IgD-negative memory B cell (primary cell): ENCODE measurements around the gene DCHS2. TPM values are rescaled to one million over a fixed set of nuclear protein-coding genes. Genes with fewer than 3 reads are reported as not detected.

Experiments
- H3K27ac Mint-ChIP-seq, 3 donors: one replicate each; pipeline ENCODE4 v1.8.0; 2020 to 2022; ENCODE audit warnings: mild to moderate bottlenecking in 3 of 3, mixed read lengths in 3 of 3, moderate library complexity in 1 of 3
- H3K27me3 Mint-ChIP-seq: one replicate; pipeline ENCODE4 v1.8.0; 2021; ENCODE audit warnings: mixed read lengths
- H3K36me3 Mint-ChIP-seq: one replicate; pipeline ENCODE4 v1.8.0; 2020; ENCODE audit warnings: mild to moderate bottlenecking, mixed read lengths
- H3K4me1 Mint-ChIP-seq, 3 donors: one replicate each; pipeline ENCODE4 v1.8.0; 2020 to 2022; ENCODE audit warnings: mixed read lengths in 3 of 3, mild to moderate bottlenecking in 1 of 3
- H3K4me3 Mint-ChIP-seq, 4 donors: one replicate each; pipeline ENCODE4 v1.8.0; 2020 to 2022; ENCODE audit warnings: mild to moderate bottlenecking in 4 of 4, mixed read lengths in 4 of 4, moderate library complexity in 3 of 4
- H3K9me3 Mint-ChIP-seq, 3 donors: one replicate each; pipeline ENCODE4 v1.8.0; 2020 to 2021; ENCODE audit warnings: mixed read lengths in 3 of 3, mild to moderate bottlenecking in 1 of 3
- polyA plus RNA-seq: library from polyadenylated mRNA; unstranded; fragments of 300-500 nt; fragmentation: Illumina TruSeq; gene quantifications from one replicate; pipeline ENCODE4 v1.2.3, GENCODE V29; 2021

DCHS2 gene
- polyA plus RNA-seq, 1 donor from 2014 or later: 0.01 TPM

DNA sequence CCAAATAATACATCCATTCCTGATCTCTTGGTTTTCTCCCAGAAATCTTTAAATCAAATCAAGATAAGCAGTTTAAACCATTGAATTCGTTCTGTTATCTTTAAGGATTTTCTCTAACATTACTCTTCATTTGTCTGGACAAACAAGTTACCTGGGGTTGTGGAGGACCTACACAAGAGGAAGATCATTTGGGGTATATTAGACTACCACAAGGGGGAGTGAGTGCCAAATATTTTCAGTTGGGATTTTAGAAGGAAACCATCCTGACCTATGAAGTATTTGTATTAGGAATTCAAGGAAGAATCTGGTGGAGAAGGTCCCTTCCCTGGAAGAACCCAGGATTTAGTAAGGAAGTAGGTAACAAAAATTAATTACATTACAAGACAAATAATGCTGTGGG is 12.0 kb upstream of the DCHS2 start:
- Mint-ChIP-seq H3K27me3 (peaks cover 8% of the 10 kb centered on the region), H3K9me3 (no peaks in the 10 kb centered on the region), H3K4me1 (no peaks in the 10 kb centered on the region), H3K36me3 (no peaks in the 10 kb centered on the region), H3K27ac (peak overlapping the region in 1 of 3 donors; percentile 21), H3K4me3 (no peak overlapping the region)

DNA sequence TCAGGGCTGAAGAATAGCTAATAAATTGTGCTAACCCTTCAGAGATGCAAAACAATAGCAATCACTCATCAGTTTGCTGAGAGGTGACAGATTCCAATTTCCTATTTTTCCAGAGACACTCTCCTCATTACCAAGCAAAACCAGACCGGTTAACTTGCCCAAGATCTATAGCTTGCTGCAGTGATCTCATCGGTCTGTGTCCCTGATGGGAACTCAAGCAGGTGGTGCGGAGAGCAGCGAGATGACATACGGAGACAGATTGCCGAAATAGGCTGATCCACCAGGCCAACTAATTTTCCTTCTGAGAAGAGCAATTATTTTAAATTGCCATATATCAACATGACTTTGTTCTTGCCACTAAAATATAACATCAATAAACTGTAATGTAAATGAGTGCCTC is 10.5 kb upstream of the DCHS2 start:
- Mint-ChIP-seq H3K27ac (no peak overlapping the region), H3K9me3 (no peaks in the 10 kb centered on the region), H3K27me3 (peaks cover 8% of the 10 kb centered on the region), H3K4me3 (no peak overlapping the region), H3K36me3 (no peaks in the 10 kb centered on the region), H3K4me1 (no peaks in the 10 kb centered on the region)

DNA sequence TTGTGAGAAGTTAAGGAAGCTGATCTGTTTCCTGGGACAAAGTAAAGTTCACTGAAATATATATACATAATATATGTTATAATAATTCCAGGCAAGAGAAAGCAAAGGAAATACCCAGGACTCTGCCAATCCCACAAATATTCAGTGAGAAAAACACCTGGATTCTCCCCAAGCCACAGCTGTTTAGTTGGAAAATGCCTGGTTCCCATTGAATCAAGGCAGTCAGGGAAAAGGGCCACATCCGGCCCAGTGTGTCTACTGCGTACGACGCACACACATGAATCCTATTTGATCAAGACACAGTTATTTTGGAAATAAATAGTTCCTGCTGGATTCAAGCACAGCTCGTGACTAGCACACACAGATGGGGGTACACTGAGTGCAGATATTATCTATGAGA is 6.3 kb upstream of the DCHS2 start:
- no peaks in the 10 kb centered on the region for H3K36me3 Mint-ChIP-seq
- peaks cover 20% of the 10 kb centered on the region for H3K27me3 Mint-ChIP-seq

DNA sequence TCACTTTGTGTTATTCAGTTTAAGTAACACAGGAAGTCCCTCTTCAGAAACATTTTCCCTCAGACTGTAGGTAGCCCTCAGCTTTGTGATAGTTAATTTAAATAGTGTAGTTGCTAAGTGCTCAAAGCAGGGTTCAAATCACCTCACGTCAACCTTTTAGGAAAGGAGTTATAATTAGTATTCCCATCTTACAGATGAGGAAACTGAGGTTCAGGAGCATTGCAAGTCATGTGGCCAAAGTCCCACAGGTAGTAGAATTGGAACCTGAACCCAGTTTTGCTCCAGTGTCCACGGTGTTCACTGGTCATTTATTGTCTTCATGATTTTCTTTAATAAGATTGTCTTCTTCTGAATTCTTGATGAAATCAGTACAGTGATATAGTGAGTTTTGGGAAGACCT is 4.3 kb upstream of the DCHS2 start:
- H3K4me1 Mint-ChIP-seq: peaks cover 0 to 12% (median 10%) of the 10 kb centered on the region in 3 donors
- H3K27ac Mint-ChIP-seq: no peak overlapping the region
- peaks cover 35% of the 10 kb centered on the region for H3K27me3 Mint-ChIP-seq
- no peaks in the 10 kb centered on the region for H3K9me3 Mint-ChIP-seq
- no peaks in the 10 kb centered on the region for H3K36me3 Mint-ChIP-seq
- H3K4me3 Mint-ChIP-seq: no peak overlapping the region

More for the DNA sequence above, 6.3 kb upstream of the DCHS2 start:
- Mint-ChIP-seq H3K4me3 (no peak overlapping the region), H3K27ac (no peak overlapping the region), H3K9me3 (no peaks in the 10 kb centered on the region), H3K4me1 (no peaks in the 10 kb centered on the region)

DNA sequence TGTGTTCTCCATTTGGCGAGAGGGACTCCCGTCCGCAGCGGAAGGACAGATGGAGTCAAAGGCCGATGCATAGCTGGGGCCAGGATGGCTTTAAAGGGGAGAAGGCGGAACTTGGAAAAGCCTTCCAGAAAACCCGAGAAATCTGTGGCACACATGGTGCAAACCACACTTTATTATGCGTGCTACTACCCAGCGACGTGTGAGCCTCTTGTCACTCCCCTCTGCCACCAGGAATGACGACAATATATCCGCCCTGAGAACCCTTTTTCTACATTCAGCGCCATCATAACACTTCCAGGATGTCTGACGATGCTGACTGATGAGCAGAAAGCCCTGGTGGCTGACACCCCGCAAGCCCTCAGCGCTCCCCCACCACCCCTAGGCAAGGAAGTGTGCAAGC is 689 bp upstream of the DCHS2 start:
- Mint-ChIP-seq H3K4me1 (peaks cover 0 to 16% (median 12%) of the 10 kb centered on the region in 3 donors), H3K4me3 (peak overlapping the region; percentile 69 to 93 (median 83)), H3K36me3 (no peaks in the 10 kb centered on the region), H3K9me3 (no peaks in the 10 kb centered on the region), H3K27me3 (peaks cover 42% of the 10 kb centered on the region), H3K27ac (peak overlapping the region in 1 of 3 donors; percentile 53)

DNA sequence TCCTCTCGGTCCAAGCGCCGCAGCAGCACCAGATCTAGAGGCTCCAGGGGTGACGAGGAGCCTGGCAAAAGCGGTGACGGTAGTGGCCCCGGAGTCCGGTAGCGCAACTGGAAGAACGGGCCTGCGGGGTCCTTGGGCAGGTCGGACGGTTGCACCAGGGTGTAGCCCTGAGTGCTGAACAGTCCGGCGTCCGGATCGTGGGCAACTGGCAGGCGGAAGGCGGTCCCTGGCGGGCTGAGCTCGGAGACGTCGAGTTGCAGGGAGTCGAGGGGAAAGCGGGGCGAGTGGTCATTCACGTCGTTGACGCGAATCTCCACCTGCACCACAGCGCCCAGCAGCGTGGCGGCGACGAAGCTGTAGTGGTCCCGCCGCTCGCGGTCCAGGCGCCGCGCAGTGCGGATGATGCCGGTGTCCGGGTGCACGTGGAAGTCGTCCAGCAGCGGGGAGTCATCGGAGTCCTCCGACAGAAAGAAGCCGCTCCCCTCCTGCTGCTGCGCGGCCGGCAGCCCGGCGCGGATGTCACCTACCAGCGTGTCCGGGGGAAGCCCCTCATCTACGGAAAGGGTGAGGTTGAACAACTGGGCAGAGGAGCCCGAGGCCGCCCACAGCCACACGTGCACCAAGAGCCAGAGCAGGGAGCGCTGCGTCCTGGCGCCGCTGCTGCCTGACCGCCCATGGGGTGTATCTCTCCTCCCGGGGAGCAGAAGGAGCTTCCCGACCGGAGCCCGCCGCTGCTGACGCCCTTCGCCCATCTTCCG is 837 bp downstream of the DCHS2 start:
- no peak overlapping the region for H3K27ac Mint-ChIP-seq
- H3K4me3 Mint-ChIP-seq: peak overlapping the region; percentile 81 to 93 (median 89)
- H3K4me1 Mint-ChIP-seq: peaks cover 0 to 16% (median 12%) of the 10 kb centered on the region in 3 donors
- H3K27me3 Mint-ChIP-seq: peaks cover 38% of the 10 kb centered on the region
- H3K9me3 Mint-ChIP-seq: no peaks in the 10 kb centered on the region
- no peaks in the 10 kb centered on the region for H3K36me3 Mint-ChIP-seq

DNA sequence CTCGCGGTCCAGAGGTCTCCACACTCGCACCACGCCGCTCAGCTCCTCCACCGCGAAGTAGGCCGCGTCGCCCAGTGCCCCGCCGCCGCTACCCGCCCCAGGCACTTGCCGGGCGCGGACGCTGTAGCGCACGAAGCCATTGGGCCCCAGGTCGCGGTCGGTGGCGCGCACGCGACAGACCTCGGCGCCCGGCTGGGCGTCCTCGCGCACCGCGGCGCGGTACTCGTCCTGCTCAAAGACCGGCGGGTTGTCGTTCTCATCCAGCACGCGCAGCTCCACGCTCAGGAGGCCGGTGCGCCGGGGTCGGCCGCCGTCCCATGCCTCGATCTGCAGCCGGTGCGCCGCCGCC is 1.4 kb downstream of the DCHS2 start:
- no peaks in the 10 kb centered on the region for H3K36me3 Mint-ChIP-seq
- H3K4me1 Mint-ChIP-seq: peaks cover 0 to 16% (median 12%) of the 10 kb centered on the region in 3 donors
- H3K27me3 Mint-ChIP-seq: peaks cover 35% of the 10 kb centered on the region
- H3K27ac Mint-ChIP-seq: no peak overlapping the region
- H3K4me3 Mint-ChIP-seq: peak overlapping the region in 3 of 4 donors; percentile 59 to 85 (median 81)
- no peaks in the 10 kb centered on the region for H3K9me3 Mint-ChIP-seq

DNA sequence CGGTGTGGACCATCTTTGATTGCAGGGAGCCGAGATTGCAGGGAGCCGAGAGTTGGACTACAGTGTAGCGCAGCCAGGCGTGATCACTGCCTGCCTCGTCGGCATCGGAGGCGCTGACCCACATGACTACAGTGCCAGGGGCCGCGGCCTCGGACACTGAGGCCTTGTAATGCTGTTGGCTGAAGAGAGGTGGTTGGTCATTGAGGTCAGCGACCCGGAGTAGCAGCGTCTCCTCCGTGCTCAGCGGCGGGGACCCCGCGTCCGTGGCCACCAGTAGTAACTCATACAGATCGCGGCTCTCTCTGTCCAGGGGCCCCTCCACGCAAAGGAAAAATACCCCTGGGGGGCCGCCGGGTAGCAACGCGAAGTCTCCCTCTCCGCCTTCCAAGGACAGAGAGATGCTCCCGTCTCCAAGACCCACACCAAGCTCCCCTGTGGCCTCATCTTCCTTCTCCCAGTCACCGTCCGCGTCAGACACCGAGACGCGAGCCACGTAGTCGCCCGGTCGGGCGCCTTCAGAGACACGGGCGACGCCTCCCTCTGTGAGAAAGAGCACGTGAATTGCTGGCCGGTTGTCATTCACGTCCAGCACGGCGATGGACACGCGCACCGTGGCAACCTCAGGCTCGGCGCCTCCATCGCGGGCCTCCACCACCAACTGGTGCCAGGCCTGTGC is 1.9 kb downstream of the DCHS2 start:
- Mint-ChIP-seq H3K27me3 (peaks cover 33% of the 10 kb centered on the region), H3K4me3 (peak overlapping the region in 3 of 4 donors; percentile 3 to 59 (median 44)), H3K4me1 (peaks cover 0 to 16% (median 12%) of the 10 kb centered on the region in 3 donors), H3K36me3 (no peaks in the 10 kb centered on the region), H3K9me3 (no peaks in the 10 kb centered on the region), H3K27ac (no peak overlapping the region)

DNA sequence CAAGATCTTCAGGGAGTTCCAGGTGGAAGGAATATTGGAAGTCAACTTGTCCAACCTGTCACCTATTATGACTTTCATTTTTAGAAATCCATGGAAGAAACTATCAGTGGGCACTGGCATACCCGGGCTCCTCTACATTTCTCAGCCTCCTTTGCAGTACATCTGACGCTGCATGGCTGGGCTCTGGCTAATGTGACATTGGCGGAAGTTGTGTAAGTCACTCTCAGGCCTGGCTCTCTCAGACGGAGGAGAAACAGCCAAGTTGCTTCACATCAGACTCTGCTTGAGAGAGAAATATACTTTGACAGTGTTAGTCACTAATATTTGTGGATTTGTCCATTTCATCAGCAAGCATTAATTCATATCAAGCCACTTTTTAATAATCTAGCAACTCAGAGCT is 4.5 kb downstream of the DCHS2 start:
- Mint-ChIP-seq H3K27ac (no peak overlapping the region), H3K4me1 (peaks cover 0 to 10% (median 8%) of the 10 kb centered on the region in 3 donors), H3K4me3 (no peak overlapping the region), H3K27me3 (peaks cover 21% of the 10 kb centered on the region), H3K9me3 (no peaks in the 10 kb centered on the region), H3K36me3 (no peaks in the 10 kb centered on the region)

DNA sequence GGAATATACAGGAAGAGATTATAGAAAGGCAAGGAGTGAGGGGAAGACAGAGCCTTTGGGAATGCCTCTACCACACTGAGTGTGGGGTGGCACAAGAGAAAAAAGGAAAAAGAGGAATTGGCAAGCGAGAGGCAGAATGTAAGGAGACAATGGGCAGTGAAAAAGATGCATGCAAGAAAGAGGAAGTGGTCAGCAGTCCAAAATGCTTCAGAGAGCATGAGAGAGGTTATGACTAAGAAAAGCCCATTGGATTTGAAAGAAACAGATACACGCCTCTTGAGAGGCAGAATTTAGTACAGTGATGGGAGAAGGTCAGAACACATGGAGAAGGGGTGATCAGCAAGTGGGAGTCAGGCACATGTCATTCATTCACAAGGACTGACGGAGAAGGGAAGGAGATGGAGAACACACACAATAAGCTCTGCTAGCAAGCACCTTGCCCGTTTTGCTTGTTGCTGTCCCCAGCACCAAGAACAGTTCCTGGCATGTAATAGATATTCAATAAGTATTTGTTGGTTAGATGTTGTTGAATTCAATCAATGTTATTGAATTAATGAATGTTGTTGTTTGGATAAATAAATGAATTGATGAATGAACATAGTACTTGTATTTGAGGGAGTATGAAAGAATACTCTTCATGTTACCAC is 6.3 kb downstream of the DCHS2 start:
- Mint-ChIP-seq H3K4me3 (no peak overlapping the region), H3K4me1 (peaks cover 0 to 4% (median 0%) of the 10 kb centered on the region in 3 donors), H3K27me3 (peaks cover 6% of the 10 kb centered on the region), H3K27ac (no peak overlapping the region), H3K9me3 (no peaks in the 10 kb centered on the region), H3K36me3 (no peaks in the 10 kb centered on the region)

DNA sequence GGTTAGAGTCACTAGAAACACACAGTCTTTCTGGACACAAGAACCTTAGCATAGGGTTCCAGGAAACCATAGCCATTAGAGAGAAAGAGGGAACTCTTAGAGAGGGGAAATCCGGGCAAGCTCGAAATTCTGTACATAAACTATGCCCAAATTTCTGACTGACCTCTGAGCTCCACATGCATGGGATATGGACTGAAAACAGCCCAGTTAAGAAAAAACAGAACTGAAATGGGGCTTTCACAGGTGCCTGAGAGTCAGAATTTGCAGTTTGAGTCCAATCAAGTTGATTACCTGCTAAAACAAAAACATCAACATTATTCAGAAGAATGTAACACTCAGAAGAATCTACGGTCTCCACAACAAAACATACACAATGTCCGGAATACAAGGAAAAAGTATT is 13.1 kb downstream of the DCHS2 start:
- Mint-ChIP-seq H3K27ac (no peak overlapping the region), H3K9me3 (no peaks in the 10 kb centered on the region), H3K4me3 (no peak overlapping the region), H3K36me3 (no peaks in the 10 kb centered on the region), H3K4me1 (no peaks in the 10 kb centered on the region), H3K27me3 (peaks cover 11% of the 10 kb centered on the region)

DNA sequence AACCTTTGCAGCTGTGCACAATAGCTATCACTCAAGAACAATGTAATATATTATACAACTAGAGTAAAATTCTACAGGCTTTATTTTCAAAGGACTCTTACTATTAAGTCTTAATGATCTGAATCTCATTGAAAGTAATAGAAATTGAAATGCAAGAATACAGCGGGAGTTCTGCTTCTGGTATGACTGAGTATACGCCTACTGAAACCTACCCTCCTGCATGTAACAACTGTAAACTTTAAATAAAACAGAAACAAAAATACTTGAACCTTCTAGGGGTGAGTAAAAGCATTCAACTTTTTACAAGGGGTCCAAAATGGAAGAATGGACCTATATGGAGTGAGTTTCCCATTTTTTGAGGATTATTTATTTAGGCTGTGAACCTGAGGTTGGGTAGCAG is 13.5 kb downstream of the DCHS2 start:
- Mint-ChIP-seq H3K27ac (no peak overlapping the region), H3K9me3 (no peaks in the 10 kb centered on the region), H3K36me3 (no peaks in the 10 kb centered on the region), H3K4me1 (no peaks in the 10 kb centered on the region), H3K4me3 (no peak overlapping the region), H3K27me3 (peaks cover 11% of the 10 kb centered on the region)

DNA sequence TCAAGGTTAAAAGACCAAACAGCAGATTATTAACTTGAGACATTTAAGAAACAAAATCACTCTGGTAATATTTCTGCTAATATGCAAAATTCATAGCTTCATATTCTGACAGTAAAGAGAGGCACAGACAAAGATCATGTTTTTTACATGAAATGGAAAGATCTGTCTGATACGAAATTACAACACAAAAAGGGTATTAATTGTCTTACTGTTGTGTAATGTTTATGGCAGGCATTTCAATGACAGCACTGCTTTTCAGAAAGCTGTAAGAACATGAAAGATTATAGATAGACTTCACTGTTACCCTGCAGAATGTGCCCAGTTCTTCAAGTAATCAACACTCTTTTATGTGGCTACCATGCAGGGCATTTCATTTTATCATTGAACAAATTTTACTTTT is 15.4 kb downstream of the DCHS2 start:
- Mint-ChIP-seq H3K9me3 (no peaks in the 10 kb centered on the region), H3K27ac (no peak overlapping the region), H3K4me3 (no peak overlapping the region), H3K4me1 (no peaks in the 10 kb centered on the region), H3K27me3 (peaks cover 11% of the 10 kb centered on the region), H3K36me3 (no peaks in the 10 kb centered on the region)

DNA sequence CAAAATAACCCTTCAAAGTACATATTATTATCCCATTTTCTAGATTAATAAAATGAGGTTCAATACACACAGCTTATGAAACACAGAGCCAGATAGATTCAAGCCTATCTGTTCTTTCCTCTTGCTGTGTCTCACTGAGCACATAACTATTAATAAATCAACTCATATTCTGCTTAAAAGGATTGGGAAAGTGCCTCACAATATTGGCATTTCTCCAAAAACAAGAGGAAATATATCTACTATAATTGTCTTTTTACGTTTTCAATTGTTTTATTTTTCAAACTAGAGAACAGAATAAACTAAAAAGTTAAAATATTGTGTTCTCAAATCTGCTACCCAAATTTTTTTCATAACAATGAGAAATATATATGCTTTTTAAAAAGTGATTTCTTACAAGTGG is 15.8 kb downstream of the DCHS2 start:
- Mint-ChIP-seq H3K4me3 (no peak overlapping the region), H3K9me3 (no peaks in the 10 kb centered on the region), H3K27ac (no peak overlapping the region), H3K4me1 (peaks cover 0 to 3% (median 0%) of the 10 kb centered on the region in 3 donors), H3K27me3 (peaks cover 15% of the 10 kb centered on the region), H3K36me3 (no peaks in the 10 kb centered on the region)

DNA sequence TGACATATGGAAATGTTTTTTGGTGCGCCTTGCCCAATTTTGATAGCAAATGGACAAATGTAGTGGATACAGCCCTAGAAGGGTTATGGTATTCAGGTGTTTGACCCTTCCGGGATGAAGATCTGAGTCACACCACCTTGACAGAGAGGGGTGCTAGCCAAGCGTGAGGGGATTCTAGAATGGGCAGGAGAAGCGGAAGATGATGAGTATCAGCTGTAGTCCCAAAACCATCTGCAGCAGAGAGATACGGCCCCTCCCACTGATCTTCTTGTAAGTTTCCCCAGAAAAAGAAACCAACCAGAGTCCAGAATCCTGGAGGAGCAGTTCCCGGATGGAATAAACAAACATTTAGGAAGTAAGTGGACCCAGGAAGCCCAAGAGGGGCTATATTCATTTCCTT is 18.1 kb downstream of the DCHS2 start:
- H3K36me3 Mint-ChIP-seq: no peaks in the 10 kb centered on the region
- peaks cover 18% of the 10 kb centered on the region for H3K27me3 Mint-ChIP-seq
- no peak overlapping the region for H3K27ac Mint-ChIP-seq
- H3K4me1 Mint-ChIP-seq: peaks cover 0 to 3% (median 0%) of the 10 kb centered on the region in 3 donors
- no peaks in the 10 kb centered on the region for H3K9me3 Mint-ChIP-seq
- no peak overlapping the region for H3K4me3 Mint-ChIP-seq
